ENCODE results near the gene SERINC1. TPM values are rescaled to one million over a fixed set of nuclear protein-coding genes. Genes with fewer than 3 reads are reported as not detected.

The SERINC1 gene
- total and polyA plus RNA-seq, 2 of the 4 experiments (the other 2 are of a cell fraction): 79.8 to 123 TPM

- H3K4ac ChIP-seq (ENCODE audit: low read depth, low read length): no peak overlapping the region
- no peak overlapping the region for H3K56ac ChIP-seq (ENCODE audit: extremely low read depth, insufficient read depth, low read length)
- no peaks in the 10 kb centered on the region for H3K36me3 ChIP-seq (ENCODE audit: control insufficient read depth, insufficient read depth, low read length)
- no peaks in the 10 kb centered on the region for H3K9me3 ChIP-seq (ENCODE audit: control insufficient read depth, insufficient read depth, low read length)
- H2BK20ac ChIP-seq (ENCODE audit: low read depth, low read length): no peak overlapping the region
- H3K14ac ChIP-seq (replicated peaks; ENCODE audit: low read depth, low read length): no peak overlapping the region
- in situ Hi-C loops (cut with MboI; ENCODE audit: low sequenced_read_pairs): loop anchor here (10.0 kb wide), 2 partner anchors 230 to 340 kb away; no protein-coding TSS in a partner anchor
- H4K91ac ChIP-seq (ENCODE audit: insufficient read depth, low read depth, low read length): no peak overlapping the region
- H4K20me1 ChIP-seq (ENCODE audit: insufficient read depth, low read length): no peaks in the 10 kb centered on the region
- H4K5ac ChIP-seq (ENCODE audit: low read depth, low read length): no peak overlapping the region
- no peak overlapping the region for H3K23ac ChIP-seq (ENCODE audit: low read depth, low read length)
- H3K4me1 ChIP-seq (ENCODE audit: control insufficient read depth, insufficient read depth, low read length): no peaks in the 10 kb centered on the region; the same call in 1 of the 2 replicates
- WGBS, 2 experiments (ENCODE audit: extremely low coverage in 2 of 2, insufficient read length in 1 of 2): no CpG with 5 or more reads among the region's 4 CpGs
- POLR2A ChIA-PET (ENCODE audit: unreplicated experiment): no interaction called here
- no peak overlapping the region for H3K9ac ChIP-seq (ENCODE audit: low read depth, low read length)
- H4K8ac ChIP-seq (ENCODE audit: low read depth in 2 of 2, low read length in 2 of 2): no peak overlapping the region
- H2BK15ac ChIP-seq (ENCODE audit: low read depth, low read length): no peak overlapping the region
- no peaks in the 10 kb centered on the region for H3K9me1 ChIP-seq (ENCODE audit: insufficient read depth, low read length)
- H2BK5ac ChIP-seq (ENCODE audit: low read depth, low read length, poor library complexity, severe bottlenecking): no peak overlapping the region
- no TSS peak for BruUV-seq (replicated peaks)
- no peak overlapping the region for H3K18ac ChIP-seq (ENCODE audit: low read depth, low read length)
- no peak for DNase-seq
- no peak overlapping the region for H2AFZ ChIP-seq (replicated peaks; ENCODE audit: low read length, poor library complexity)
- no peaks in the 10 kb centered on the region for H3K27me3 ChIP-seq (ENCODE audit: control insufficient read depth, insufficient read depth, low read length)
- no peak overlapping the region for H3K4me3 ChIP-seq (ENCODE audit: insufficient read depth, low read depth, low read length)
- no peak overlapping the region for H3K27ac ChIP-seq (ENCODE audit: insufficient read depth, low read length)
- H2BK120ac ChIP-seq (ENCODE audit: low read depth, low read length): no peak overlapping the region
- intact Hi-C loops (cut with micrococcal nuclease): loop anchor here (5.0 kb wide), 2 partner anchors 343 to 823 kb away; no protein-coding TSS in a partner anchor
- H3K79me1 ChIP-seq (ENCODE audit: low read depth in 1 of 2, low read length in 2 of 2): no peaks in the 10 kb centered on the region
- dilution Hi-C loops (cut with HindIII; ENCODE audit: low sequenced_read_pairs, unreplicated experiment): no loop called here
- no peak overlapping the region for H2AK9ac ChIP-seq (replicated peaks; ENCODE audit: low read depth, low read length, poor library complexity)
- TF ChIP-seq MAFK (IDR thresholded peaks at IDR 0.05; ENCODE audit: low read depth, low read length) (no peak), SMC3 (IDR thresholded peaks at IDR 0.05; ENCODE audit: low read depth, low read length) (no peak), USF2 (IDR thresholded peaks at IDR 0.05; ENCODE audit: low read depth, low read length) (no peak), CHD1 (IDR thresholded peaks at IDR 0.05; ENCODE audit: low read depth, low read length) (no peak), BHLHE40 (IDR thresholded peaks at IDR 0.05; ENCODE audit: low read depth, low read length) (no peak), RAD21 (IDR thresholded peaks at IDR 0.05; ENCODE audit: low read length) (no peak), RFX5 (IDR thresholded peaks at IDR 0.05; ENCODE audit: low read depth, low read length) (no peak), RCOR1 (IDR thresholded peaks at IDR 0.05; ENCODE audit: insufficient replicate concordance, low read length) (no peak), CEBPB (IDR thresholded peaks at IDR 0.05; ENCODE audit: low read depth, low read length) (no peak), MXI1 (IDR thresholded peaks at IDR 0.05; ENCODE audit: borderline replicate concordance, low read depth, low read length) (no peak), FOS (IDR thresholded peaks at IDR 0.05; ENCODE audit: low read depth, low read length) (no peak), POLR2A (IDR thresholded peaks at IDR 0.05; ENCODE audit: low read depth, low read length) (no peak)
- TF ChIP-seq, protein P1, sequence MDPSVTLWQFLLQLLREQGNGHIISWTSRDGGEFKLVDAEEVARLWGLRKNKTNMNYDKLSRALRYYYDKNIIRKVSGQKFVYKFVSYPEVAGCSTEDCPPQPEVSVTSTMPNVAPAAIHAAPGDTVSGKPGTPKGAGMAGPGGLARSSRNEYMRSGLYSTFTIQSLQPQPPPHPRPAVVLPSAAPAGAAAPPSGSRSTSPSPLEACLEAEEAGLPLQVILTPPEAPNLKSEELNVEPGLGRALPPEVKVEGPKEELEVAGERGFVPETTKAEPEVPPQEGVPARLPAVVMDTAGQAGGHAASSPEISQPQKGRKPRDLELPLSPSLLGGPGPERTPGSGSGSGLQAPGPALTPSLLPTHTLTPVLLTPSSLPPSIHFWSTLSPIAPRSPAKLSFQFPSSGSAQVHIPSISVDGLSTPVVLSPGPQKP (IDR thresholded peaks at IDR 0.05; ENCODE audit: borderline replicate concordance, low read depth, low read length): no peak
- TF ChIP-seq, protein P2, sequence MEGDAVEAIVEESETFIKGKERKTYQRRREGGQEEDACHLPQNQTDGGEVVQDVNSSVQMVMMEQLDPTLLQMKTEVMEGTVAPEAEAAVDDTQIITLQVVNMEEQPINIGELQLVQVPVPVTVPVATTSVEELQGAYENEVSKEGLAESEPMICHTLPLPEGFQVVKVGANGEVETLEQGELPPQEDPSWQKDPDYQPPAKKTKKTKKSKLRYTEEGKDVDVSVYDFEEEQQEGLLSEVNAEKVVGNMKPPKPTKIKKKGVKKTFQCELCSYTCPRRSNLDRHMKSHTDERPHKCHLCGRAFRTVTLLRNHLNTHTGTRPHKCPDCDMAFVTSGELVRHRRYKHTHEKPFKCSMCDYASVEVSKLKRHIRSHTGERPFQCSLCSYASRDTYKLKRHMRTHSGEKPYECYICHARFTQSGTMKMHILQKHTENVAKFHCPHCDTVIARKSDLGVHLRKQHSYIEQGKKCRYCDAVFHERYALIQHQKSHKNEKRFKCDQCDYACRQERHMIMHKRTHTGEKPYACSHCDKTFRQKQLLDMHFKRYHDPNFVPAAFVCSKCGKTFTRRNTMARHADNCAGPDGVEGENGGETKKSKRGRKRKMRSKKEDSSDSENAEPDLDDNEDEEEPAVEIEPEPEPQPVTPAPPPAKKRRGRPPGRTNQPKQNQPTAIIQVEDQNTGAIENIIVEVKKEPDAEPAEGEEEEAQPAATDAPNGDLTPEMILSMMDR (conservative IDR thresholded peaks at IDR 0.05; ENCODE audit: low read depth, low read length): no peak
- no peak overlapping the region for H2AK5ac ChIP-seq (ENCODE audit: low read depth, low read length)
- no peak for ATAC-seq (ENCODE audit: low read depth)
- CTCF ChIA-PET: interaction anchor here (0.6 kb wide), 1 partner anchor 177 kb away, joined by 7 read pairs; no protein-coding TSS in a partner anchor
- no peak overlapping the region for H3K4me2 ChIP-seq (ENCODE audit: low read depth, low read length)
These were observed 23.2 kb upstream of the SERINC1 start for GRCh38 chr6:122494665-122495272.
